Hematopoietic multipotent progenitor cell treated with erythropoietin and hydrocortisone succinate and interleukin-3 and kit ligand, for 15 days (in vitro differentiated cells): Measurements from ENCODE around the gene MAB21L2.

Experiments
- DNase-seq: peaks from one replicate; pipeline ENCODE4 v3.0.0-alpha.2; 2015; ENCODE audit warnings: low spot score

Gene MAB21L2

DNA sequence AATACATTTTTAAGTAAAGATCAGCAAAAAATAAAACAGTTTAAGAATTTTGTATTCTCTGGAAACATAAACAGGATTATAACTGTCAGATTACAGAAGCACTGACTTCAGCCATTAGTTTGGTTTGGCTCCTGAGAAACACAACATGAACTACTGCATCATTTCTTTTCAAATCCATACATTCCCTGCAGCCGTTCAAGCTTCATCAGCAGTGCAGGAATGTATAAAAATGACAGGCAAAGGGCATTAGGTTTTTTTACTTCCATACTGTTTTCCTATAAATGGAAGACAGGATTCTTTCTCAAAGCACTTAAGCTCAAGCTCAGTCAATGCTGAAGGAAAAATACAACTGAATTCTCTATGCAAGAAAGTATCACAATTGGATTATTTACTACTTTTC, 4.2 kb upstream of the MAB21L2 start:
- DNase-seq: no peak

DNA sequence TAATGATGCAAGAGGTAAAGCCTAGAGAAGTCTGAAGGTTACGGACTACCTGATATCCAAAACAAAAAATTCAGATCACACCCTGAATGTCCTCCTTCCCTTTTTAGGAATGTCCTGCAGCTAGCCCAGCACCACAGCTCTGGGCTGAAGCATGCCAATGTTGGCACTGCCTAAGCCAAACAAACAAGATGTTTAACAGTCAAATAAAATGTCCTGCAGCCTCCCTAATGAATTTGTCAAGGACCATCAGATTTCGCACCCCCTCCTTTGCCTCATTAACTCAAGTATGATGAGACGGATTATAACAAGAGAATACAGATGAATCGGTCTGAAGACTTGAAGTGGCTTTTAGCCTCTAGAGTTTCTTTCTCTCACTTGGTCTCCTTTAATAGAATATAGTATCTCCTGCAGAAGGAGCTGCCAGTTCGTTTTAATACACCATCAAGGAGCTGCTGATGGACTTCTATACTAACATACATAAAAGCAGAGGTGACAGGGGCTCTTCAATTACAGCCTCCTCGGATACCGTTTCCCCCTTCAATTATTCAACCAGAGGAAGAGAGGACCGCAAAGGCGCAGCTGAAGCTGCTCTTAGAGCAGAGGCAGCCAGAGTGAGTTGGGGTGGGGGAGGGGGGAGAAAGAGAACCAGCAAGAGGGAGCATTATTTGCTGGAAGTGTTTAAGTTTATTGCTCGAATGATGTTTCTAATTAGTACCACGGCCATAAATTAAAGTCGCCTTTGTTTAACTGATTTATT, 3.0 kb upstream of the MAB21L2 start:
- DNase-seq: no peak

DNA sequence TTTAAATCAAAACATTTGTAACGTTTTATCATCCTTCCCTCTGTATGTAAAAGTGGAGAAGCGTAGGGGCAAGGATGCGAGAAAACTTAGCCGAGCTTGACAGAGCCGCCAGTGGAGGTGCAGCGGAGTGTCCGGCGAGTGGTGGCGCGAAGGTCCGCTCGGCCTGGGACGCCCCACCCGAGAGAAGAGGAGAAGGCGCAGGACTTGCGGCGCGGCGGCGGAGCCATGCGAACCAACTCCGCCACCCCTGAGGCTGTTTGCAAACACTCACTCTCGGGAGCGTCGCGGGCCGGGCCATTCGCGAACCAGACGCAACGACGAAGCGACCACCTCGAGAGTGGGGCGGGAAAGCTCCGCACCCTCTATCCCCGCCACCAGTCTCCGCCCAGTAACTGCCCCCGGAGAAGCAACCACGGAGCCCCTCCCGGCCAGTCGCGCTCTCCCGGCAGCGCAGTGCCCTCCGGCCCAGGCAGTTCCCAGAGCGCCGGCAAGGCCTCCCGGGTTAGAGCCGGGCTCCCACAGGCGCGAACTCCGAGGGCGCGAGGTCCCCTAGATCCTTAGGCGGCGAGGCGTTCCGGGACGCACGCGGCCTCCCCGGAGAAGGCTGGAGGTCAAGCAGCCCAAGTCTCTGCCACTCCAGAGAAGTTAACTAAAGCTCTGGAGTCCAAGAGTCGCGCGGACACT, 2.3 kb upstream of the MAB21L2 start:
- DNase-seq: no peak

- no peak for DNase-seq
Observed at GRCh38 chr4:150580306-150580705, 1.6 kb upstream of the MAB21L2 start.

- no peak for DNase-seq
Observed at GRCh38 chr4:150581056-150581605, 820 bp upstream of the MAB21L2 start.

- no peak for DNase-seq
Observed at GRCh38 chr4:150581641-150582051, 305 bp upstream of the MAB21L2 start.

DNA sequence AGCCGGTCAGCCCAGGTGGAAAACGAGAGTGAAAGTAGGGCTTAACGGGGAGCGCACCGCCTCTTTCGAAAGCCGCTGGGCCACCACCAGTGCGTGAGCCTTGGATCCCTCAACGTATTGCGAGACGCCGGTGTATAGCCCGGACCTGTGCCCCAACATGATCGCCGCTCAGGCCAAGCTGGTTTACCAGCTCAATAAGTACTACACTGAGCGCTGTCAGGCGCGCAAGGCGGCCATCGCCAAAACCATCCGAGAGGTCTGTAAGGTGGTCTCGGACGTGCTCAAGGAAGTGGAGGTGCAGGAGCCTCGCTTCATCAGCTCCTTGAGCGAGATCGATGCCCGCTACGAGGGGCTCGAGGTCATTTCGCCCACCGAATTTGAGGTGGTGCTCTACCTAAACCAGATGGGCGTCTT, 929 bp downstream of the MAB21L2 start:
- DNase-seq: no peak

- DNase-seq: no peak
Observed at GRCh38 chr4:150583287-150584110, 1.5 kb downstream of the MAB21L2 start.

GRCh38 chr4:150584111-150584915, 2.4 kb downstream of the MAB21L2 start:
- DNase-seq: no peak

DNA sequence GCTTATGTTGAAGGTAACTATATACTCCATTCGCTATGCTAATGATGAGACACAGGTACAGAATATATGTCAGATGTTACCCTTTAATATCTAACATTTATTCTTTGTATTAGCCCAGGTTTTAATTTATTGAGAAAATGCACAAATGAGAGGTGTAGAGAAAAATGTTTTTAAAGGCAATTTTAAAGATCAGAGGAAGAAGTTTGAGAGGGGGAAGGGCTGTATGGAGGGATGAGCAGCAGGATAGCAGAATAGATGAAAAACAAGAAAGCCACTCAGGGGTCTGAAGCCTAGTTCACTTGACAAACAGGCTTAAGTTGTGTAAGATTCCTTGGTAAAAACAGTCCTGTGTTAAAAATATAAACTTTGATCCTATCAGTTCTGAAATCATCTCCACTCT, 3.7 kb downstream of the MAB21L2 start:
- no peak for DNase-seq

DNA sequence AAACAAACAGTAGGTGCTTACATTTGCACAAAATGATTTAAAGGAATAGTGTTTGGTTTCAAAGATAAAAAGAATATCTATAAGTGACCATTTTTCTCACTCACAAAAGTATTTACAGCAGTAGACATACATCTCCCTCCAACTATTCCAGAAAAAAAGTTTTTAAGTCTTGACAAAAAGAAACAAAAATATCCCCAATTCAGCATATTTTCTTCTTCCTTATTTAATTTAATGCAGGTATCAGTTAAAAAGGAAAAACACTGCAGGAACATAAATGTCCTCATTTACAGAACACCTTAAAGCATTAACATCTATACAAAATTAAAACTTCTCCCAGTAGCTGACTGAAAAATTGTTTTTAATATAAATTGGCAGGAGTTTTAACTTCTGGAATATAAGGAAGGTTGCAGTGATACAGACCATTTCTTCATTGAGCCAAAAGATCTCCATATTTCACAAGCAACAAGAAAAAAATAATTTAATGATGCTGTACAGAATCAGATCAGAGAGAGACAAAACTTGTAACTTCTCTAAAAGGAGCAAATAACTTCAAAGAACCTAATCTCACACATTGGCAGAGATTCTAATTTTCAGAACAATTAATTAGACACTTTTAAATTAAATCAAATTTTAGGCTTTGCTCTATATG, 4.3 kb downstream of the MAB21L2 start:
- no peak for DNase-seq

DNA sequence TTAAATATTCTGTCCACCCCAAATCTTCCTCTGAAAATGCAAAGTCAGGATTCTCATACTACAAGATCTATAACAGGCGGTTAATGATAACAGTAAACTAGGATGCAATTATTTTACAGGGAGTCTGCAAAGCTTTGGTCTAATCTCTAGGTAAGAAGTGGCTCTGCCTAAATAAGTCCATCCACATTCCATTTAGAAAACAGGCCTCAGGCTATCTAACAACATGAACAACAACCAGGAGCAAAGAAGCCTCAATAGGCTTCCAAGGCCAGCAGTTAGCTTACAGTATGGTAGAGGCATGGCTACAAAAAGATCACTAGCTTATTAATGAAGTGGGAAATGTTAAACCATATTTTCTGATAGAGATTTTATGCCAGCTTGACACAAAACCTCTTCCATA, 6.4 kb downstream of the MAB21L2 start:
- no peak for DNase-seq

GRCh38 chr4:150589157-150589556, 7.2 kb downstream of the MAB21L2 start:
- no peak for DNase-seq

- DNase-seq: no peak
Observed at GRCh38 chr4:150590631-150591030, 8.7 kb downstream of the MAB21L2 start.

- no peak for DNase-seq
Observed at GRCh38 chr4:150591406-150591805, 9.5 kb downstream of the MAB21L2 start.

DNA sequence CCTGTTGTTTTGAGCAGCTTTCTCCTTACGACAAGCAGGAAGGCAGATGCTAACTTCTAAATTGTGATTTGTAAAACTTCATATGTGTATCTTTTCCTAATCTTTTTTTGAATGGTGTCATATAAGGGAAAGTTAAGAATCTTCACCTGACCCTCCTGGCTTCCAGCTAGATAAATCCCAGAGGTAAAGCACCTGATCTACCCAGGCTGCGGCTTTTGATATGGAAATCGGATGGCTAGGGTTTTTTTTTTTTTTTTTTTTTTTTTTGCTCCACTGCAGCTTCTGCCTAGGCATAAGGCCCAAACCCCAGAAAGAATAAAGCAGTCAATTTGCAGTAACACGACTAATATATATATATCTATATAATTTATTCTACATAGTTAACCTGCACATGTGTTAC, 10.0 kb downstream of the MAB21L2 start:
- no peak for DNase-seq

- DNase-seq: no peak
Observed at GRCh38 chr4:150593996-150594395, 12.0 kb downstream of the MAB21L2 start.

DNA sequence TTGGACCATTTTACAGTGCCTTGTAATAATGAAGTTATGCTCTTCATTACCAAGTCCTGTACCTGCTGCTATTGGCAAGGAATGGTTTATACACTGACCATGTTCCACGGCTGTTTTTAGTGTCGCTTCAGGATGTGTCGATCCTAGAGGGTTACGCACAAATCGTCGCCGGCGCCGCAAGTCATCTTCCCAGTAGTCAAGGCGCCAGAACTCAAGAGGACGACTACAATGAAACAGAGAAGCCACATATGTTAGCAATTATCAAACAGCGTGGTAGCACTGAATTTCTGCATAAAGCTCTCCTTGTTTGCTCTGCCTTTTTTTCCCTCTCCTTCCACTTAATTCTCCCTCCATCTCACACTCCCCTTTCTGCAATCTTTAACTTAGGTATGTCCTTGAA, 17.0 kb downstream of the MAB21L2 start:
- DNase-seq: no peak

GRCh38 chr4:150599547-150599946, 17.6 kb downstream of the MAB21L2 start:
- no peak for DNase-seq

- no peak for DNase-seq
Observed at GRCh38 chr4:150600812-150601445, 19.0 kb downstream of the MAB21L2 start.

DNA sequence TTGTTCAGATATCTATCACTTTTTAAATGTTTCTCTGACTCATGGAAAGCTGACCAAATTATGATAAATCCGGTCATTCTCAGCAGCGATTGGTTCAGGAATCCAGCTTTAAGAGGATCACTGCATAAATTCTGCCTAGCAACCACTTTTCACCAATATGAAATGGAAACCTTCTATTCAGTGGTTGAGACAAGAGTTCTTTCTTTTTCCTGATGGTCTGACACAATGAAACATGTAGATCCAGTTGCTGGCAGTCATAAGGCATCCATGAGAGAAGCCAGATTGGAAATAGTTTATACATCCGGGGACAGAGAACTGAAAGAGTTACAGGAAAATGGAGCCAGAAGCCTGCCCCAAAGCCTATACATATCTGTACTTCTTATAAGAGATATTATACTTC, 27.2 kb downstream of the MAB21L2 start:
- DNase-seq: no peak
